HG03060 (cell line): Measurements from ENCODE around the gene CIRBP.

Experiments
- ATAC-seq: cut with Tn5 transposase; IDR thresholded peaks from one replicate; pipeline ENCODE4 v1.9.1; 2021; ENCODE audit warnings: low read depth, moderate number of reproducible peaks; ENCODE audit not compliant: unreplicated experiment

The CIRBP gene

GRCh38 chr19:1276628-1277022 is 7.5 kb downstream of the CIRBP start:
- no peak for ATAC-seq

- ATAC-seq, result no peak
These were observed 7.9 kb downstream of the CIRBP start for GRCh38 chr19:1277061-1277460.

- no peak for ATAC-seq
These were observed 8.9 kb downstream of the CIRBP start for GRCh38 chr19:1278074-1278473.

GRCh38 chr19:1278713-1279660 is 9.9 kb downstream of the CIRBP start:
- ATAC-seq, result no peak

- no peak for ATAC-seq
These were observed 10.7 kb downstream of the CIRBP start for GRCh38 chr19:1279782-1280341.

GRCh38 chr19:1280636-1281568 is 11.8 kb downstream of the CIRBP start:
- ATAC-seq, result no peak

- ATAC-seq, result no peak
These were observed 12.6 kb downstream of the CIRBP start for GRCh38 chr19:1281569-1282287.

- ATAC-seq, result no peak
These were observed 13.6 kb downstream of the CIRBP start for GRCh38 chr19:1282588-1283206.

GRCh38 chr19:1283207-1283916 is 14.2 kb downstream of the CIRBP start:
- no peak for ATAC-seq

GRCh38 chr19:1283917-1284292 is 14.8 kb downstream of the CIRBP start:
- no peak for ATAC-seq

GRCh38 chr19:1284293-1284978 is 15.3 kb downstream of the CIRBP start:
- no peak for ATAC-seq

- ATAC-seq, result no peak
These were observed 16.0 kb downstream of the CIRBP start for GRCh38 chr19:1284979-1285736.

- ATAC-seq, result no peak
These were observed 16.7 kb downstream of the CIRBP start, which contains the start of gene EFNA2 for GRCh38 chr19:1285737-1286360. TSS of gene EFNA2 (plus strand) at chr19:1285873. CDS start at chr19:1286169, 296 bp downstream.

- ATAC-seq, result no peak
These were observed 17.6 kb downstream of the CIRBP start for GRCh38 chr19:1286487-1287353.

- ATAC-seq, result no peak
These were observed 18.5 kb downstream of the CIRBP start for GRCh38 chr19:1287354-1288225.

- ATAC-seq, result no peak
These were observed 19.1 kb downstream of the CIRBP start for GRCh38 chr19:1288226-1288612.
